PC-9 (cell line): ENCODE data around the gene DOCK4.

Experiments
- EZH2 ChIP-seq: fragments of 200-600 bp; sonication (generic); IDR thresholded peaks from 2 replicates; pipeline ENCODE4 v1.8.0; 2017; ENCODE audit warnings: antibody characterized with exemption, low read depth
- TF ChIP-seq, protein P1 (sequence below): fragments of 200-600 bp; sonication (generic); conservative IDR thresholded peaks from 2 replicates; pipeline ENCODE4 v1.6.1; 2017; ENCODE audit warnings: mixed run types, antibody characterized with exemption, mild to moderate bottlenecking, moderate library complexity

DNA sequence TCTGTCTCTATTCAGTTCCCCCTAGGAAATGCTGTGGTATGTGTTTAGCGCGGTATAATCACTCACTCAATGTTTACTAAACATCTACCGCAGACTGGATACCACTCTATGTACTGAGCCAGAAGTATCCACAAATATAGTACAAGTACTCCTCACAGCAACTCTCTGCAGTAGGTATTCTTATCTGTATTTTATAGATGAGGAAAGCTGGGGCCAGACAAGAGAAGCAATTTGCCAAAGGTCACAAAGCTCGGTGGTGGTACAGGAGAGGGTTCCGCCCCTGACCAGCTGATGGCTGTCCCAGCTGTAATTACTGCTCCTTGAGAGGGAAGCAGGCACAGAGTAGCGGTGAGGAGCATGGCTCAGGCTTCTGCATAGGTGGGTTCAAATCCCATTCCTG is 184.1 kb downstream of the DOCK4 start:
- TF ChIP-seq, protein P1, sequence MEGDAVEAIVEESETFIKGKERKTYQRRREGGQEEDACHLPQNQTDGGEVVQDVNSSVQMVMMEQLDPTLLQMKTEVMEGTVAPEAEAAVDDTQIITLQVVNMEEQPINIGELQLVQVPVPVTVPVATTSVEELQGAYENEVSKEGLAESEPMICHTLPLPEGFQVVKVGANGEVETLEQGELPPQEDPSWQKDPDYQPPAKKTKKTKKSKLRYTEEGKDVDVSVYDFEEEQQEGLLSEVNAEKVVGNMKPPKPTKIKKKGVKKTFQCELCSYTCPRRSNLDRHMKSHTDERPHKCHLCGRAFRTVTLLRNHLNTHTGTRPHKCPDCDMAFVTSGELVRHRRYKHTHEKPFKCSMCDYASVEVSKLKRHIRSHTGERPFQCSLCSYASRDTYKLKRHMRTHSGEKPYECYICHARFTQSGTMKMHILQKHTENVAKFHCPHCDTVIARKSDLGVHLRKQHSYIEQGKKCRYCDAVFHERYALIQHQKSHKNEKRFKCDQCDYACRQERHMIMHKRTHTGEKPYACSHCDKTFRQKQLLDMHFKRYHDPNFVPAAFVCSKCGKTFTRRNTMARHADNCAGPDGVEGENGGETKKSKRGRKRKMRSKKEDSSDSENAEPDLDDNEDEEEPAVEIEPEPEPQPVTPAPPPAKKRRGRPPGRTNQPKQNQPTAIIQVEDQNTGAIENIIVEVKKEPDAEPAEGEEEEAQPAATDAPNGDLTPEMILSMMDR: no peak
- TF ChIP-seq EZH2: no peak
